GM12878 (cell line): ENCODE measurements around the gene TGM5. TPM values are rescaled to one million over a fixed set of nuclear protein-coding genes. Genes with fewer than 3 reads are reported as not detected.
A peak's percentile ranks its signal among the peaks of the same experiment; 100 is the strongest.

Source experiments
- ATAC-seq: fragments of 200-7000 bp; cut with Tn5 transposase; 3 replicates; pipeline ENCODE4 v1.9.1; 2020; ENCODE audit warnings: mild to moderate bottlenecking, moderate library complexity
- BruUV-seq: library from RNA; stranded (reverse); fragments of 400-500 nt; replicated peaks from 2 replicates; lab custom pipeline; 2021; lab: Mats Ljungman, UMichigan
- CTCF ChIA-PET: fragments of 300-600 bp; sonication (Branson Sonifier 250); formaldehyde crosslinking; extraction: SDS; loops from one replicate; lab custom pipeline; 2021; ENCODE audit warnings: inconsistent platforms; lab: Yijun Ruan, JAX
- POLR2A ChIA-PET: fragments of 350-600 bp; formaldehyde crosslinking; extraction: SDS; loops from one replicate; lab custom pipeline; 2021; ENCODE audit warnings: inconsistent platforms; lab: Charles Lee
- RAD21 ChIA-PET: fragments of 300-600 bp; sonication (Branson Sonifier 250); formaldehyde crosslinking; loops from one replicate; lab custom pipeline; 2023; ENCODE audit warnings: antibody characterized with exemption; ENCODE audit not compliant: unreplicated experiment; lab: Charles Lee
- SMC1A ChIA-PET: fragments of 300-600 bp; sonication (Branson Sonifier 250); formaldehyde crosslinking; loops from one replicate; lab custom pipeline; 2023; ENCODE audit not compliant: unreplicated experiment, uncharacterized antibody; lab: Charles Lee
- DNase-seq: peaks from one replicate; pipeline ENCODE4 v3.0.0-alpha.2; 2011; ENCODE audit warnings: low read depth, low spot score
- FAIRE-seq: peaks from 3 replicates; lab custom pipeline; 2011; peaks lifted over from hg19 to GRCh38; lab: Jason Lieb, UNC
- H2AFZ ChIP-seq: 2 replicates; pipeline ENCODE4 v1.6.0; 2011; ENCODE audit warnings: low read depth, low read length, control low read depth; ENCODE audit not compliant: control insufficient read depth
- H3K27ac ChIP-seq: 2 replicates; pipeline ENCODE4 v1.5.1; 2011; ENCODE audit warnings: control low read depth; ENCODE audit not compliant: control insufficient read depth, insufficient read depth
- H3K27me3 ChIP-seq, 2 experiments: replicated peaks in 1 of 2; 2 replicates each; pipeline versions ENCODE4 v1.6.0 to v1.6.1; 2011; ENCODE audit warnings: low read length in 1 of 2; ENCODE audit not compliant: control insufficient read depth in 2 of 2, insufficient read depth in 2 of 2
- H3K36me3 ChIP-seq, 2 experiments: 2 replicates each; pipeline ENCODE4 v1.5.1; 2011; ENCODE audit warnings: low read length in 1 of 2; ENCODE audit not compliant: control insufficient read depth in 2 of 2, insufficient read depth in 2 of 2
- H3K4me1 ChIP-seq: 2 replicates; pipeline ENCODE4 v1.6.1; 2011; ENCODE audit warnings: mild to moderate bottlenecking, low read length, moderate library complexity, mixed read lengths; ENCODE audit not compliant: control insufficient read depth, insufficient read depth
- H3K4me2 ChIP-seq: 2 replicates; pipeline ENCODE4 v1.6.0; 2011; ENCODE audit warnings: control low read depth; ENCODE audit not compliant: control insufficient read depth, insufficient read depth
- H3K4me3 ChIP-seq: fragments of 200-600 bp; sonication (generic); 2 replicates; pipeline ENCODE4 v1.5.1; 2016
- H3K79me2 ChIP-seq: 2 replicates; pipeline ENCODE4 v1.6.0; 2011; ENCODE audit warnings: low read length; ENCODE audit not compliant: control insufficient read depth, insufficient read depth
- H3K9ac ChIP-seq: 2 replicates; pipeline ENCODE4 v1.8.0; 2011; ENCODE audit warnings: low read length, control low read depth, mixed read lengths; ENCODE audit not compliant: control insufficient read depth, insufficient read depth
- H3K9me3 ChIP-seq: replicated peaks from 3 replicates; pipeline ENCODE4 v1.5.1; 2011; ENCODE audit warnings: mild to moderate bottlenecking, low read length; ENCODE audit not compliant: control insufficient read depth, insufficient read depth
- H4K20me1 ChIP-seq: 2 replicates; pipeline ENCODE4 v1.6.0; 2011; ENCODE audit not compliant: control insufficient read depth, insufficient read depth
- EP300 ChIP-seq, 2 experiments: fragments of 150-350 bp in 1 of 2; IDR thresholded peaks; 2 replicates each; pipeline ENCODE4 v1.6.1; 2011 to 2012; ENCODE audit warnings: low read depth in 2 of 2, low read length in 2 of 2, borderline replicate concordance in 1 of 2, improper control_type of control experiment in 1 of 2, inconsistent platforms in 1 of 2; ENCODE audit not compliant: control insufficient read depth in 1 of 2
- IRF4 ChIP-seq: IDR thresholded peaks from 2 replicates; pipeline ENCODE4 v1.6.1; 2011; ENCODE audit warnings: low read depth, low read length
- NFXL1 ChIP-seq: fragments of 450-650 bp; IDR thresholded peaks from 2 replicates; pipeline ENCODE4 v1.6.1; 2017; ENCODE audit warnings: antibody characterized with exemption, mild to moderate bottlenecking, borderline replicate concordance
- POLR2A ChIP-seq: IDR thresholded peaks from 2 replicates; pipeline ENCODE4 v1.6.1; 2011; ENCODE audit warnings: low read depth, mild to moderate bottlenecking, low read length
- RBBP5 ChIP-seq: fragments of 200-600 bp; sonication (generic); conservative IDR thresholded peaks from 2 replicates; pipeline ENCODE4 v1.6.1; 2016
- RFX5 ChIP-seq: IDR thresholded peaks from 2 replicates; pipeline ENCODE4 v1.6.1; 2011; ENCODE audit warnings: low read depth, low read length, improper control_type of control experiment
- SMAD1 ChIP-seq: fragments of 450-650 bp; IDR thresholded peaks from 2 replicates; pipeline ENCODE4 v1.6.1; 2018; ENCODE audit warnings: mild to moderate bottlenecking, low read depth; ENCODE audit not compliant: partially characterized antibody
- USF2 ChIP-seq: IDR thresholded peaks from 2 replicates; pipeline ENCODE4 v1.6.1; 2011; ENCODE audit warnings: low read depth, low read length, improper control_type of control experiment, borderline replicate concordance
- WGBS: methylation state at CpG from one replicate; pipeline ENCODE4 v1.1.6; 2016; ENCODE audit warnings: low lambda C conversion rate; ENCODE audit not compliant: insufficient replicate concordance, insufficient coverage; ENCODE audit errors: missing lambda C conversion rate; 5-methylcytosine and 5-hydroxymethylcytosine counted together
- in situ Hi-C: fragments of 300-500 bp; cut with MboI; formaldehyde crosslinking; loops from 9 replicates; pipeline ENCODE4 v1.14.3; 2018; ENCODE audit warnings: mixed read lengths
- intact Hi-C: fragments of 100-400 bp; cut with micrococcal nuclease; formaldehyde crosslinking; loops from one replicate; pipeline ENCODE4 v1.14.2; 2022; ENCODE audit not compliant: unreplicated experiment
- polyA plus RNA-seq, 11 experiments: library from polyadenylated mRNA; depleted of rRNA in 4 of 11; unstranded in 6 of 11; stranded (reverse) in 5 of 11; fragments of >200 nt; fragmentation: Nextera tagmentation in 4 of 11; fragmentation: Illumina TruSeq in 1 of 11; extraction: Ambion mirVana in 4 of 11; extraction: Trizol in 1 of 11; gene quantifications; 1 replicate in 1 of 11; 2 replicates in 10 of 11; pipeline versions ENCODE4 v1.2.1 to v1.2.3, GENCODE V29; 2011 to 2016; ENCODE audit warnings: inconsistent platforms in 2 of 11, missing spikeins in 2 of 11, low read depth in 1 of 11
- total RNA-seq, 4 experiments: library from RNA; depleted of rRNA in 3 of 4; stranded (reverse); fragments of >200 nt in 3 of 4; fragmentation: Illumina TruSeq in 1 of 4; extraction: Trizol in 1 of 4; gene quantifications; 2 replicates each; pipeline versions ENCODE4 v1.2.1 to v1.2.3, GENCODE V29; 2013 to 2021

Gene TGM5
- total and polyA plus RNA-seq, 10 of the 15 experiments (the other 5 are each of a cell fraction or from before 2014, with no cell fraction given), result 4.4 to 27.1 (median 5.6) TPM

GRCh38 chr15:43287254-43287653 lies 20.5 kb upstream of the TGM5 start:
- WGBS, result 37% methylated on average over 15 of the region's 15 CpGs
- TF ChIP-seq RBBP5 (no peak), POLR2A (no peak), EP300 (IDR thresholded peaks at IDR 0.05; ENCODE audit: borderline replicate concordance in 1 of 2, control insufficient read depth in 1 of 2, low read depth in 2 of 2, low read length in 2 of 2) (no peak)
- no peak for ATAC-seq
- ChIA-PET CTCF (interaction anchor here (0.8 to 9.9 kb wide), 9 partner anchors 11 to 366 kb away, joined by 3 to 458 read pairs (median 19); partner anchors contain the start of gene CCNDBP1), POLR2A (no interaction called here), SMC1A (interaction anchor here (2.4 to 7.3 kb wide), 3 partner anchors 60 to 84 kb away, joined by 17 to 249 read pairs (median 20); no protein-coding TSS in a partner anchor), RAD21 (interaction anchor here (1.4 to 6.1 kb wide), 3 partner anchors 60 to 94 kb away, joined by 3 to 201 read pairs (median 28); no protein-coding TSS in a partner anchor)
- H3K36me3 ChIP-seq, result no peaks in the 10 kb centered on the region
- no peaks in the 10 kb centered on the region; a peak in 1 of 4 replicates for H3K27me3 ChIP-seq
- H3K4me2 ChIP-seq, result no peak overlapping the region
- no peaks in the 10 kb centered on the region for H4K20me1 ChIP-seq
- no peak overlapping the region for H3K9ac ChIP-seq
- no peak overlapping the region for H3K27ac ChIP-seq
- no peaks in the 10 kb centered on the region for H3K9me3 ChIP-seq
- H3K4me1 ChIP-seq, result no peaks in the 10 kb centered on the region
- H3K4me3 ChIP-seq, result no peak overlapping the region
- no peaks in the 10 kb centered on the region for H3K79me2 ChIP-seq
- BruUV-seq, result no TSS peak
- no peak for DNase-seq
- no peak overlapping the region for H2AFZ ChIP-seq
- no peak for FAIRE-seq
- intact Hi-C loops, result no loop called here
- in situ Hi-C loops, result loop anchor here (10.0 kb wide), 1 partner anchor 52 kb away; no protein-coding TSS in a partner anchor

GRCh38 chr15:43286074-43286473 lies 19.3 kb upstream of the TGM5 start:
- ChIA-PET RAD21 (interaction anchor here (0.6 to 6.1 kb wide), 21 partner anchors 10 to 355 kb away, joined by 3 to 201 read pairs (median 4); partner anchors contain the start of genes CCNDBP1, EPB42 and TGM5), CTCF (interaction anchor here (0.6 to 9.9 kb wide), 47 partner anchors 10 to 639 kb away, joined by 3 to 458 read pairs (median 5); partner anchors contain the start of genes CCNDBP1, TGM7, TP53BP1 and TUBGCP4)
- in situ Hi-C loops, result loop anchor here (10.0 kb wide), 1 partner anchor 51 kb away; no protein-coding TSS in a partner anchor
- no peak for DNase-seq
- H3K27ac ChIP-seq, result no peak overlapping the region
- no peaks in the 10 kb centered on the region for H3K36me3 ChIP-seq
- H3K4me1 ChIP-seq, result no peaks in the 10 kb centered on the region
- 24% methylated on average over 7 of the region's 7 CpGs for WGBS
- BruUV-seq, result no TSS peak
- TF ChIP-seq IRF4 (no peak), SMAD1 (no peak), RFX5 (no peak), USF2 (no peak), NFXL1 (no peak)
- TF ChIP-seq, all 136 proteins: peak for 0
- Histone ChIP-seq H2AFZ (no peak overlapping the region), H4K20me1 (no peaks in the 10 kb centered on the region), H3K4me3 (no peak overlapping the region), H3K9me3 (no peaks in the 10 kb centered on the region), H3K79me2 (no peaks in the 10 kb centered on the region), H3K9ac (no peak overlapping the region), H3K27me3 (no peaks in the 10 kb centered on the region), H3K4me2 (no peak overlapping the region)
- intact Hi-C loops, result no loop called here
- SMC1A ChIA-PET, result interaction anchor here (0.6 to 7.3 kb wide), 31 partner anchors 10 to 670 kb away, joined by 3 to 249 read pairs (median 7); partner anchors contain the start of genes CCNDBP1 and TGM5
- FAIRE-seq, result no peak
- peak; percentile 22 for ATAC-seq
- POLR2A ChIA-PET, result interaction anchor here (0.6 to 2.2 kb wide), 2 partner anchors 10 to 61 kb away, joined by 3 to 9 read pairs; no protein-coding TSS in a partner anchor
